HG03108 (cell line): Measurements from ENCODE around the gene OBP2B.
"Not testable (repeated sequence)": the region's sequence is repeated elsewhere in the genome, so short reads cannot be mapped to it uniquely, and the experiment has no call there.

Experiments
- ATAC-seq: cut with Tn5 transposase; IDR thresholded peaks from one replicate; pipeline ENCODE4 v1.9.1; 2021; ENCODE audit warnings: moderate library complexity; ENCODE audit not compliant: unreplicated experiment

The OBP2B gene

GRCh38 chr9:133238851-133239532 is 29.9 kb upstream of the OBP2B start:
- no peak for ATAC-seq

GRCh38 chr9:133238272-133238850 is 29.3 kb upstream of the OBP2B start:
- ATAC-seq: no peak

- ATAC-seq: no peak
Measured at GRCh38 chr9:133237035-133237731, 28.1 kb upstream of the OBP2B start.

GRCh38 chr9:133236291-133237034 is 27.4 kb upstream of the OBP2B start:
- not testable (repeated sequence) for ATAC-seq

- ATAC-seq: no peak
Measured at GRCh38 chr9:133235549-133236222, 26.6 kb upstream of the OBP2B start.

- no peak for ATAC-seq
Measured at GRCh38 chr9:133234577-133235322, 25.7 kb upstream of the OBP2B start.

GRCh38 chr9:133233681-133234432 is 24.8 kb upstream of the OBP2B start:
- ATAC-seq: no peak

GRCh38 chr9:133231934-133232568 is 23.0 kb upstream of the OBP2B start:
- not testable (repeated sequence) for ATAC-seq

GRCh38 chr9:133230514-133230913 is 21.5 kb upstream of the OBP2B start:
- not testable (repeated sequence) for ATAC-seq

- no peak for ATAC-seq
Measured at GRCh38 chr9:133230093-133230492, 21.0 kb upstream of the OBP2B start.

GRCh38 chr9:133228474-133229193 is 19.6 kb upstream of the OBP2B start:
- ATAC-seq: not testable (repeated sequence)

- not testable (repeated sequence) for ATAC-seq
Measured at GRCh38 chr9:133227996-133228395, 18.9 kb upstream of the OBP2B start.

GRCh38 chr9:133227242-133227860 is 18.3 kb upstream of the OBP2B start:
- ATAC-seq: no peak

GRCh38 chr9:133226219-133227171 is 17.4 kb upstream of the OBP2B start:
- no peak for ATAC-seq

GRCh38 chr9:133225171-133226011 is 16.3 kb upstream of the OBP2B start:
- no peak for ATAC-seq

- no peak for ATAC-seq
Measured at GRCh38 chr9:133224762-133225161, 15.7 kb upstream of the OBP2B start.
